ENCODE data around the gene LMO1. TPM values are rescaled to one million over a fixed set of nuclear protein-coding genes. Genes with fewer than 3 reads are reported as not detected.

Gene LMO1
- total and polyA plus RNA-seq, 4 donors: not detected

DNA sequence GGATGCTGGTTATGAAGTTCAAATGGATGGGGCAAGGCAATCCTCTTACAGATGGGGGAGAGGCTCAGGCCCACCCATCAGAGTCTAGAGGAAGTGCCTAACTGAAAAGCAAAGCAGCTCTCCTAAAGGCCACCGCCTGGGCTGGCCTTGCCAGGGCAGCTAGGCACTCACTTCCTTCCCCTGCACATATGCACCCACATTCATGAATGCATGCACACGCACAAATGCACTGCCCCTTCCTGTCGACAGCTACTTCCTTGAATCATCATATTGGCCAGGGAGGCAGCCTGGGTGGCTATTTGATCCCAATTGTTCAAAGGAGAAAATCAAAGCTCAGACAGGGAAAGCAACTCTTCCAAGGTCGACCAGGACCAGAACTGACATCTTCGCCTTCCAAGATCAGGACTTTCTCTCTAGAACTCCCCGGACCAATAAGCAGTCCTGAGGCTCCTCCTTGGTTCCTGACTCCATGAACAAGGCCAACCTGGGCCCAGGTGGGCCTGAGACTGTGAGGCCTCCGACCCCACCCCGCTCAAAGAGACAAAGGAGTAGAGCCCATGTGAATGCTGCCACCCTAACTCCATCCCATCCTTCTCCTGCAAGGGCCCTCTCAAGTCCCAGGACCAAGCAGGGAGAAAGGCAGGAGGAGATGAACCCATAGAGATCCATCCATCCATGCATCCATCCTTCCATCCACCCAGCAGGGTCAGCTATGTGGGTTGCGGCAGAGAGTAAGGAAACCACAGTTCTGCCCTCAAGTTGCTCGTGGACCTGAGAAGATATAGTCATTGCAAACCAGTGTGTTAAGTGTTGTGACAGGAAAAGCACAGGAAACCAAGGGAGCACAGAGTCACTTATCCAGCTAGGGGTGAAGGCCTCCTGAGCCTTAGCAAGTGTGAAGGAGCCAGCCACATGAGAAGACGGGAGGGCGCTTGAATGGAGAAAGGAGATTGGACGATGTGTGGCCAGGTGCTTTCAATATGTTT, 35.4 kb upstream of the LMO1 start:
- H3K36me3 ChIP-seq (ENCODE audit: control insufficient read depth in 4 of 4, insufficient read depth in 3 of 4, low read depth in 1 of 4, low read length in 3 of 4): no peaks in the 10 kb centered on the region
- H3K4me3 ChIP-seq (ENCODE audit: low read depth in 1 of 3, low read length in 3 of 3): no peak overlapping the region
- WGBS: 83% methylated on average over 13 of the region's 13 CpGs
- no peaks in the 10 kb centered on the region for H3K27me3 ChIP-seq (ENCODE audit: control insufficient read depth in 4 of 4, insufficient read depth in 4 of 4, low read length in 3 of 4)
- H3K9me3 ChIP-seq (ENCODE audit: control insufficient read depth in 4 of 4, low read length in 3 of 4): peaks cover 2 to 6% (median 2%) of the 10 kb centered on the region in 4 donors
- no peak overlapping the region for H3K9ac ChIP-seq (ENCODE audit: low read depth in 1 of 2, low read length in 2 of 2)
- TF ChIP-seq, protein P1, sequence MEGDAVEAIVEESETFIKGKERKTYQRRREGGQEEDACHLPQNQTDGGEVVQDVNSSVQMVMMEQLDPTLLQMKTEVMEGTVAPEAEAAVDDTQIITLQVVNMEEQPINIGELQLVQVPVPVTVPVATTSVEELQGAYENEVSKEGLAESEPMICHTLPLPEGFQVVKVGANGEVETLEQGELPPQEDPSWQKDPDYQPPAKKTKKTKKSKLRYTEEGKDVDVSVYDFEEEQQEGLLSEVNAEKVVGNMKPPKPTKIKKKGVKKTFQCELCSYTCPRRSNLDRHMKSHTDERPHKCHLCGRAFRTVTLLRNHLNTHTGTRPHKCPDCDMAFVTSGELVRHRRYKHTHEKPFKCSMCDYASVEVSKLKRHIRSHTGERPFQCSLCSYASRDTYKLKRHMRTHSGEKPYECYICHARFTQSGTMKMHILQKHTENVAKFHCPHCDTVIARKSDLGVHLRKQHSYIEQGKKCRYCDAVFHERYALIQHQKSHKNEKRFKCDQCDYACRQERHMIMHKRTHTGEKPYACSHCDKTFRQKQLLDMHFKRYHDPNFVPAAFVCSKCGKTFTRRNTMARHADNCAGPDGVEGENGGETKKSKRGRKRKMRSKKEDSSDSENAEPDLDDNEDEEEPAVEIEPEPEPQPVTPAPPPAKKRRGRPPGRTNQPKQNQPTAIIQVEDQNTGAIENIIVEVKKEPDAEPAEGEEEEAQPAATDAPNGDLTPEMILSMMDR (IDR thresholded peaks at IDR 0.05; ENCODE audit: low read depth, low read length, missing input control): no peak
- no peak for TF ChIP-seq FOXA1 (IDR thresholded peaks at IDR 0.05)
- H3K4me1 ChIP-seq (ENCODE audit: control insufficient read depth in 4 of 4, insufficient read depth in 4 of 4, low read length in 3 of 4): no peaks in the 10 kb centered on the region
- DNase-seq (ENCODE audit: low spot score): no peak
- H3K27ac ChIP-seq (ENCODE audit: low read depth in 1 of 2, low read length in 2 of 2): no peak overlapping the region

DNA sequence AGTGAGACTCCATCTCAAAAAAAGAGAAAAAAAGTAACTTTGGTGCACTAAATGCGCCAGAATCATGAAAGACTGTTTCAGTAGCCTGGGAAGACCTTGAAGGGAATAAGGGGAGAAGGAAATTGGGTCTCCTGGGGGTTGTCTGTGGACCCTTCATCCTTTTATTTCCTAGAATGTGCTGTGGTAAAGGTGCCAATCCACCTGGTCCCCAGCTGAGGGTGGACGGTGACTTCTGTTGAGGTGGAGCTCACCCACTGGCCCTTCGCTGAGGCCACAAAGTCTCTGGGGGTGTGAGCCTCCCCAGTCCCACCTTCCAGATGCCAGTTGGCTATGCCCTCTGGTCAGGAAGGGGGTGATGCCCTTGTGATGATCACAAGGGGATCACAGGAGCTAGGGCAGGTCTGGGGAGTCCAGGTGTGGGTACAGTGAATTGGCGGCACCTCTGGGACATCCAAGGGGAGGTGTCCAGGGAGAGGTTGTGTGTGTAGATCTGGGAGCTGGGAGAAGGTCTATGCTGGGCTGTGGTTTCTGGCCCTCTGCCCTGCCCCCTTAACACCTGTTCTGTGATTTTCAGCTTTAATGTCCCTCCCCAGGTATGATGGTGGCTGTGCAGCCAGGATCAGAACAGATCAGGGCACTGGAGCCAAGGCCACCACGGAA, 34.2 kb upstream of the LMO1 start:
- Histone ChIP-seq H3K27ac (ENCODE audit: low read depth in 1 of 2, low read length in 2 of 2) (no peak overlapping the region), H3K36me3 (ENCODE audit: control insufficient read depth in 4 of 4, insufficient read depth in 3 of 4, low read depth in 1 of 4, low read length in 3 of 4) (no peaks in the 10 kb centered on the region), H3K27me3 (ENCODE audit: control insufficient read depth in 4 of 4, insufficient read depth in 4 of 4, low read length in 3 of 4) (no peaks in the 10 kb centered on the region), H3K4me1 (ENCODE audit: control insufficient read depth in 4 of 4, insufficient read depth in 4 of 4, low read length in 3 of 4) (no peaks in the 10 kb centered on the region), H3K9ac (ENCODE audit: low read depth in 1 of 2, low read length in 2 of 2) (no peak overlapping the region), H3K9me3 (ENCODE audit: control insufficient read depth in 4 of 4, low read length in 3 of 4) (peaks cover 0 to 2% (median 0%) of the 10 kb centered on the region in 4 donors), H3K4me3 (ENCODE audit: low read depth in 1 of 3, low read length in 3 of 3) (no peak overlapping the region)
- no peak for DNase-seq (ENCODE audit: low spot score)
- 90% methylated on average over 5 of the region's 5 CpGs for WGBS
- TF ChIP-seq, protein P2, sequence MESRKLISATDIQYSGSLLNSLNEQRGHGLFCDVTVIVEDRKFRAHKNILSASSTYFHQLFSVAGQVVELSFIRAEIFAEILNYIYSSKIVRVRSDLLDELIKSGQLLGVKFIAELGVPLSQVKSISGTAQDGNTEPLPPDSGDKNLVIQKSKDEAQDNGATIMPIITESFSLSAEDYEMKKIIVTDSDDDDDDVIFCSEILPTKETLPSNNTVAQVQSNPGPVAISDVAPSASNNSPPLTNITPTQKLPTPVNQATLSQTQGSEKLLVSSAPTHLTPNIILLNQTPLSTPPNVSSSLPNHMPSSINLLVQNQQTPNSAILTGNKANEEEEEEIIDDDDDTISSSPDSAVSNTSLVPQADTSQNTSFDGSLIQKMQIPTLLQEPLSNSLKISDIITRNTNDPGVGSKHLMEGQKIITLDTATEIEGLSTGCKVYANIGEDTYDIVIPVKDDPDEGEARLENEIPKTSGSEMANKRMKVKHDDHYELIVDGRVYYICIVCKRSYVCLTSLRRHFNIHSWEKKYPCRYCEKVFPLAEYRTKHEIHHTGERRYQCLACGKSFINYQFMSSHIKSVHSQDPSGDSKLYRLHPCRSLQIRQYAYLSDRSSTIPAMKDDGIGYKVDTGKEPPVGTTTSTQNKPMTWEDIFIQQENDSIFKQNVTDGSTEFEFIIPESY (IDR thresholded peaks at IDR 0.05): no peak
- TF ChIP-seq SP1 (IDR thresholded peaks at IDR 0.05) (no peak), TAF1 (conservative IDR thresholded peaks at IDR 0.05) (no peak), YY1 (IDR thresholded peaks at IDR 0.05) (no peak), FOXA2 (IDR thresholded peaks at IDR 0.05) (no peak), HNF4A (conservative IDR thresholded peaks at IDR 0.05) (no peak), RXRA (IDR thresholded peaks at IDR 0.05) (no peak)
- TF ChIP-seq, protein P3, sequence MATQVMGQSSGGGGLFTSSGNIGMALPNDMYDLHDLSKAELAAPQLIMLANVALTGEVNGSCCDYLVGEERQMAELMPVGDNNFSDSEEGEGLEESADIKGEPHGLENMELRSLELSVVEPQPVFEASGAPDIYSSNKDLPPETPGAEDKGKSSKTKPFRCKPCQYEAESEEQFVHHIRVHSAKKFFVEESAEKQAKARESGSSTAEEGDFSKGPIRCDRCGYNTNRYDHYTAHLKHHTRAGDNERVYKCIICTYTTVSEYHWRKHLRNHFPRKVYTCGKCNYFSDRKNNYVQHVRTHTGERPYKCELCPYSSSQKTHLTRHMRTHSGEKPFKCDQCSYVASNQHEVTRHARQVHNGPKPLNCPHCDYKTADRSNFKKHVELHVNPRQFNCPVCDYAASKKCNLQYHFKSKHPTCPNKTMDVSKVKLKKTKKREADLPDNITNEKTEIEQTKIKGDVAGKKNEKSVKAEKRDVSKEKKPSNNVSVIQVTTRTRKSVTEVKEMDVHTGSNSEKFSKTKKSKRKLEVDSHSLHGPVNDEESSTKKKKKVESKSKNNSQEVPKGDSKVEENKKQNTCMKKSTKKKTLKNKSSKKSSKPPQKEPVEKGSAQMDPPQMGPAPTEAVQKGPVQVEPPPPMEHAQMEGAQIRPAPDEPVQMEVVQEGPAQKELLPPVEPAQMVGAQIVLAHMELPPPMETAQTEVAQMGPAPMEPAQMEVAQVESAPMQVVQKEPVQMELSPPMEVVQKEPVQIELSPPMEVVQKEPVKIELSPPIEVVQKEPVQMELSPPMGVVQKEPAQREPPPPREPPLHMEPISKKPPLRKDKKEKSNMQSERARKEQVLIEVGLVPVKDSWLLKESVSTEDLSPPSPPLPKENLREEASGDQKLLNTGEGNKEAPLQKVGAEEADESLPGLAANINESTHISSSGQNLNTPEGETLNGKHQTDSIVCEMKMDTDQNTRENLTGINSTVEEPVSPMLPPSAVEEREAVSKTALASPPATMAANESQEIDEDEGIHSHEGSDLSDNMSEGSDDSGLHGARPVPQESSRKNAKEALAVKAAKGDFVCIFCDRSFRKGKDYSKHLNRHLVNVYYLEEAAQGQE (IDR thresholded peaks at IDR 0.05): no peak
